Measurements from ENCODE around the gene HK3.

HK3 gene

GRCh38 chr5:176843673-176844072 is 55.5 kb downstream of the HK3 start:
- no peak for DNase-seq (ENCODE audit: low read depth, low spot score)
- Histone ChIP-seq H3K4me1 (ENCODE audit: control insufficient read depth, insufficient read depth, low read length) (peaks cover 3% of the 10 kb centered on the region; the same call in 1 of the 2 replicates), H3K36me3 (ENCODE audit: control insufficient read depth, insufficient read depth, low read length) (no peaks in the 10 kb centered on the region; the same call in 1 of the 2 replicates), H3K9me3 (ENCODE audit: control insufficient read depth, insufficient read depth, low read length) (no peaks in the 10 kb centered on the region), H3K4me3 (ENCODE audit: low read length) (no peak overlapping the region), H3K27me3 (ENCODE audit: control insufficient read depth, insufficient read depth, low read length) (no peaks in the 10 kb centered on the region), H3K27ac (ENCODE audit: low read length) (no peak overlapping the region)
- WGBS (ENCODE audit: insufficient coverage, insufficient read length): no CpG with 5 or more reads among the region's 21 CpGs

DNA sequence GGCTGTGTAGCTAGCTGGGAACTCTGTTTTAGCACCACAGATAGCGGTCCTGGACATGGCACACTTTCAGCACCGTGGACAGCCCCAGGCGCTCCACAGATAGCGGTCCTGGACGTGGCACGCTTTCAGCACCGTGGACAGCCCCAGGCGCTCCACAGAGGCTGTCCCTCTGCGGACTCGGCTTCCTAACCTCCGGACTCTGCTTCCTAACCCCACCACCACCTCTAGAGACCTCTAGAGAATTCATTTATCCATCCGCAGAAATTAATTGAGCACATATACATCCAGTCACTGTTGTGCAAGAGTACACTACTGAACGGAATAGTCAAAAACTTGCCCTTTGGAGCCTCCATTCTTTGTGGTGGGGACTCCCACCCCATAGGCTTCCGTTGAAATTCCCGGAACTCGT is 61.4 kb downstream of the HK3 start:
- H3K9me3 ChIP-seq (ENCODE audit: control insufficient read depth, insufficient read depth, low read length): no peaks in the 10 kb centered on the region
- H3K27ac ChIP-seq (ENCODE audit: low read length): no peak overlapping the region
- WGBS (ENCODE audit: insufficient coverage, insufficient read length): no CpG with 5 or more reads among the region's 16 CpGs
- H3K4me1 ChIP-seq (ENCODE audit: control insufficient read depth, insufficient read depth, low read length): no peaks in the 10 kb centered on the region
- H3K27me3 ChIP-seq (ENCODE audit: control insufficient read depth, insufficient read depth, low read length): 0 out of 2 replicates have a peak, but pooled peaks cover 3% of the 10 kb centered on the region
- H3K4me3 ChIP-seq (ENCODE audit: low read length): no peak overlapping the region
- no peaks in the 10 kb centered on the region for H3K36me3 ChIP-seq (ENCODE audit: control insufficient read depth, insufficient read depth, low read length)
- peak; percentile 84 for DNase-seq (ENCODE audit: low read depth, low spot score)

- H3K27me3 ChIP-seq (ENCODE audit: control insufficient read depth, insufficient read depth, low read length): 0 out of 2 replicates have a peak, but pooled peaks cover 3% of the 10 kb centered on the region
- no CpG with 5 or more reads among the region's 15 CpGs for WGBS (ENCODE audit: insufficient coverage, insufficient read length)
Measured at GRCh38 chr5:176836811-176837706, 62.1 kb downstream of the HK3 start.

GRCh38 chr5:176835918-176836317 is 63.2 kb downstream of the HK3 start:
- H3K27me3 ChIP-seq (ENCODE audit: control insufficient read depth, insufficient read depth, low read length): 0 out of 2 replicates have a peak, but pooled peaks cover 3% of the 10 kb centered on the region
- no peak overlapping the region for H3K27ac ChIP-seq (ENCODE audit: low read length)
- WGBS (ENCODE audit: insufficient coverage, insufficient read length): no CpG with 5 or more reads among the region's 3 CpGs
- H3K36me3 ChIP-seq (ENCODE audit: control insufficient read depth, insufficient read depth, low read length): no peaks in the 10 kb centered on the region
- no peaks in the 10 kb centered on the region for H3K9me3 ChIP-seq (ENCODE audit: control insufficient read depth, insufficient read depth, low read length)
- H3K4me1 ChIP-seq (ENCODE audit: control insufficient read depth, insufficient read depth, low read length): peaks cover 2% of the 10 kb centered on the region; the same call in 1 of the 2 replicates
- no peak overlapping the region for H3K4me3 ChIP-seq (ENCODE audit: low read length)
- DNase-seq (ENCODE audit: low read depth, low spot score): no peak

More at GRCh38 chr5:176836811-176837706, 62.1 kb downstream of the HK3 start:
- Histone ChIP-seq H3K27ac (ENCODE audit: low read length) (no peak overlapping the region), H3K36me3 (ENCODE audit: control insufficient read depth, insufficient read depth, low read length) (no peaks in the 10 kb centered on the region), H3K4me3 (ENCODE audit: low read length) (no peak overlapping the region), H3K4me1 (ENCODE audit: control insufficient read depth, insufficient read depth, low read length) (no peaks in the 10 kb centered on the region), H3K9me3 (ENCODE audit: control insufficient read depth, insufficient read depth, low read length) (no peaks in the 10 kb centered on the region)
- DNase-seq (ENCODE audit: low read depth, low spot score): no peak

- Histone ChIP-seq H3K36me3 (ENCODE audit: control insufficient read depth, insufficient read depth, low read length) (no peaks in the 10 kb centered on the region), H3K27me3 (ENCODE audit: control insufficient read depth, insufficient read depth, low read length) (0 out of 2 replicates have a peak, but pooled peaks cover under 1% of the 10 kb centered on the region), H3K4me1 (ENCODE audit: control insufficient read depth, insufficient read depth, low read length) (peaks cover 2% of the 10 kb centered on the region; the same call in 1 of the 2 replicates), H3K4me3 (ENCODE audit: low read length) (no peak overlapping the region), H3K9me3 (ENCODE audit: control insufficient read depth, insufficient read depth, low read length) (no peaks in the 10 kb centered on the region), H3K27ac (ENCODE audit: low read length) (no peak overlapping the region)
- DNase-seq (ENCODE audit: low read depth, low spot score): no peak
- WGBS (ENCODE audit: insufficient coverage, insufficient read length): no CpG with 5 or more reads among the region's 4 CpGs
Measured at GRCh38 chr5:176833286-176833685, 65.9 kb downstream of the HK3 start.

DNA sequence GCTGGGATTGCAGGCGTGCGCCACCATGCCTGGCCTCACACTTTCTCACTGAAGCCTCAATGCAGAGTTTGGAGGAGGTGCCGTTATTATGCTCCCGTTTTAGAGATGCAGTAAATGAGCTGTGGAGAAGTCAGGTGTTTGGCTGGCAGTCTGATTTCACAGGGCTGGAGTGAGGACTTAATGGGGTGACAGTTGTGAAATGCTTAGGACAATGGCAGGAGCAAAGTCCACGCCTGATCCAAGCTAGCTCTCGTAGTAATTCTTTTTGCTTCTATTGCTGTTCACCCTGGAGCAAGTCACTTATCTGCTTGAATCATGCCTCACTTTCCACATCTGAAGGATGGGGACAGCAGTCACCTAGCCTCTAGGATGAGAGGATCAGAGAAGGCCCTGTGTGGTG is 67.0 kb downstream of the HK3 start:
- Histone ChIP-seq H3K36me3 (ENCODE audit: control insufficient read depth, insufficient read depth, low read length) (no peaks in the 10 kb centered on the region), H3K4me1 (ENCODE audit: control insufficient read depth, insufficient read depth, low read length) (peaks cover 2% of the 10 kb centered on the region; the same call in 1 of the 2 replicates), H3K27ac (ENCODE audit: low read length) (no peak overlapping the region), H3K9me3 (ENCODE audit: control insufficient read depth, insufficient read depth, low read length) (no peaks in the 10 kb centered on the region), H3K4me3 (ENCODE audit: low read length) (no peak overlapping the region), H3K27me3 (ENCODE audit: control insufficient read depth, insufficient read depth, low read length) (no peaks in the 10 kb centered on the region)
- WGBS (ENCODE audit: insufficient coverage, insufficient read length): no CpG with 5 or more reads among the region's 6 CpGs
- DNase-seq (ENCODE audit: low read depth, low spot score): no peak

- Histone ChIP-seq H3K4me3 (ENCODE audit: low read length) (no peak overlapping the region), H3K4me1 (ENCODE audit: control insufficient read depth, insufficient read depth, low read length) (peaks cover 2% of the 10 kb centered on the region; the same call in 1 of the 2 replicates), H3K27me3 (ENCODE audit: control insufficient read depth, insufficient read depth, low read length) (no peaks in the 10 kb centered on the region), H3K27ac (ENCODE audit: low read length) (no peak overlapping the region), H3K9me3 (ENCODE audit: control insufficient read depth, insufficient read depth, low read length) (no peaks in the 10 kb centered on the region), H3K36me3 (ENCODE audit: control insufficient read depth, insufficient read depth, low read length) (no peaks in the 10 kb centered on the region)
- no peak for DNase-seq (ENCODE audit: low read depth, low spot score)
- no CpG with 5 or more reads among the region's 8 CpGs for WGBS (ENCODE audit: insufficient coverage, insufficient read length)
Measured at GRCh38 chr5:176831425-176831824, 67.7 kb downstream of the HK3 start.

DNA sequence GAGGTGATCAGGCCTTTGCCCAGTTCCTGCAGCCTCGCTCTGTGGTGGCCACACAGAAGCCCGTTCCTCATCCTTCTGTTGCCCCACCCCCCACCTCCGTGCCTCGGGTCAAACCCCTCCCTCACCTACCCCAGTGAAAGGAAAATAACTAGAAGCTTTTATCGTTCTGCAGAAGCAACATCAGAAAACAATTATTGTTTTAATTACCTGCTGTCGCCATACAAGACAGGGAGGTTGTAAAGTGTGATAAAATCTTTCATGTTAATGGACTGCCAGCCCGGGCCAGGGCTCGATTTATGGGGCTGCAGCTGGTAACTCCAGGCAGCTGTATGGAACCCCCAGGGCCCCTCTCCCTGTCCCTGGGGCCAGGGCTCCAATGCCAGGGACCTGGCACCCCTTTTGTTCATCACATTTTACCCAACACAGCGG is 68.1 kb downstream of the HK3 start:
- Histone ChIP-seq H3K4me1 (ENCODE audit: control insufficient read depth, insufficient read depth, low read length) (peaks cover 2% of the 10 kb centered on the region; the same call in 1 of the 2 replicates), H3K4me3 (ENCODE audit: low read length) (no peak overlapping the region), H3K9me3 (ENCODE audit: control insufficient read depth, insufficient read depth, low read length) (no peaks in the 10 kb centered on the region), H3K27ac (ENCODE audit: low read length) (no peak overlapping the region), H3K36me3 (ENCODE audit: control insufficient read depth, insufficient read depth, low read length) (no peaks in the 10 kb centered on the region), H3K27me3 (ENCODE audit: control insufficient read depth, insufficient read depth, low read length) (no peaks in the 10 kb centered on the region)
- DNase-seq (ENCODE audit: low read depth, low spot score): no peak
- WGBS (ENCODE audit: insufficient coverage, insufficient read length): no CpG with 5 or more reads among the region's 9 CpGs
